Measurements from ENCODE around the gene TNFRSF1B. TPM values are rescaled to one million over a fixed set of nuclear protein-coding genes. Genes with fewer than 3 reads are reported as not detected.

Gene TNFRSF1B
- polyA plus RNA-seq, 3 donors, result 436 to 761 (median 450) TPM

DNA sequence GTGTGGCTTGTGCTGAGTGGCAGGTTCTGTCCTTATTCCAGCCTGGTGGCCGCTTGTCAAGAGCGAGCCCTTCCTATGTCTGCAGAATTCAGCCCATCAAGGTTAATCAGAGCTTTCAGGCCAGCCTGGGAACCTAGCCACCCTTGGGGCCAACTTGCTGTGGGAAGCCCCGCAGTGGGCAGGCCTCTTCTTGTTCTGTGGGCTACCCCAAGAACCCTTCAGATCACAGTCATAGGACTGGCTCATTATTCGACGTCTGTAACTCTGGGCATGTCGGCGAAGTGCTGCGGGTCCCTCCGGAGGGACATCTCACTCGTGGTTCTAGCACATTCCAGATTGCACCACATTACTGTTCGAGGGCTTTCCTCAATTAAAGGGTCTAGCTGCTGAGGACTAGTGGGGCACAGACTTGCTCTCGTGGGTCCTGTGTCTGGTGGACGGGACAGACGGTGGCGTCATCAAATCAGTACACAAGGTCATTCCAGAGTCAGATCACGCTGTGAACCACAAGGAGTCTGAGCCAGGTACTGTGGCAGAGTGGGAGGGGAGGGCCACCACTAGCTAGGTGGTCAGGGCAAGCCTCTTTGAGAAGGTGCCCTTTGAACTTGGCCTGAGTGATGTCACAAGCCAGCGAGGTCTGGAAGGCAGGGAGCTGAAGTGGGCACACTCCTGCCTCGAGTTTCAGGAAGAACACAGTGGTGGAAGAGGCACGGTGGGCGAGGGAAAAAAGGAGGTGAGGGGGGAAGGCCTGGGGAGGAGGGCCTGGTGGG, 20.3 kb upstream of the TNFRSF1B start:
- TF ChIP-seq, protein P1, sequence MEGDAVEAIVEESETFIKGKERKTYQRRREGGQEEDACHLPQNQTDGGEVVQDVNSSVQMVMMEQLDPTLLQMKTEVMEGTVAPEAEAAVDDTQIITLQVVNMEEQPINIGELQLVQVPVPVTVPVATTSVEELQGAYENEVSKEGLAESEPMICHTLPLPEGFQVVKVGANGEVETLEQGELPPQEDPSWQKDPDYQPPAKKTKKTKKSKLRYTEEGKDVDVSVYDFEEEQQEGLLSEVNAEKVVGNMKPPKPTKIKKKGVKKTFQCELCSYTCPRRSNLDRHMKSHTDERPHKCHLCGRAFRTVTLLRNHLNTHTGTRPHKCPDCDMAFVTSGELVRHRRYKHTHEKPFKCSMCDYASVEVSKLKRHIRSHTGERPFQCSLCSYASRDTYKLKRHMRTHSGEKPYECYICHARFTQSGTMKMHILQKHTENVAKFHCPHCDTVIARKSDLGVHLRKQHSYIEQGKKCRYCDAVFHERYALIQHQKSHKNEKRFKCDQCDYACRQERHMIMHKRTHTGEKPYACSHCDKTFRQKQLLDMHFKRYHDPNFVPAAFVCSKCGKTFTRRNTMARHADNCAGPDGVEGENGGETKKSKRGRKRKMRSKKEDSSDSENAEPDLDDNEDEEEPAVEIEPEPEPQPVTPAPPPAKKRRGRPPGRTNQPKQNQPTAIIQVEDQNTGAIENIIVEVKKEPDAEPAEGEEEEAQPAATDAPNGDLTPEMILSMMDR (IDR thresholded peaks at IDR 0.05), result no peak
- DNase-seq, result peak in 1 of 3 donors; percentile 39
- Histone ChIP-seq H3K36me3 (replicated peaks in 1 of 2; ENCODE audit: control insufficient read depth in 1 of 2, insufficient read depth in 2 of 2, low read length in 2 of 2) (no peaks in the 10 kb centered on the region), H3K4me3 (replicated peaks in 1 of 3; ENCODE audit: low read depth in 2 of 3, low read length in 3 of 3) (no peak overlapping the region), H3K9me3 (replicated peaks in 1 of 2; ENCODE audit: control insufficient read depth in 1 of 2, insufficient read depth in 1 of 2, low read length in 2 of 2) (peaks cover 0 to 7% of the 10 kb centered on the region in 2 donors), H3K4me1 (ENCODE audit: control insufficient read depth in 1 of 2, insufficient read depth in 2 of 2, low read length in 2 of 2) (peaks cover 100% of the 10 kb centered on the region in 2 donors), H4K20me1 (ENCODE audit: insufficient read depth, low read length) (no peaks in the 10 kb centered on the region), H3K79me2 (ENCODE audit: insufficient read depth, low read length) (no peaks in the 10 kb centered on the region), H3K9ac (ENCODE audit: insufficient read depth, low read length, poor library complexity, severe bottlenecking) (no peak overlapping the region), H2AFZ (ENCODE audit: insufficient read depth, low read depth, low read length, poor library complexity, severe bottlenecking) (no peak overlapping the region), H3K4me2 (replicated peaks; ENCODE audit: extremely low read depth, low read length, poor library complexity, severe bottlenecking) (no peak overlapping the region), H3K27ac (ENCODE audit: low read depth in 1 of 2, low read length in 2 of 2) (peak overlapping the region; percentile 98 to 100), H3K27me3 (ENCODE audit: control insufficient read depth in 2 of 2, insufficient read depth in 2 of 2, low read length in 2 of 2) (no peaks in the 10 kb centered on the region)
- WGBS (ENCODE audit: insufficient coverage), result 75% methylated on average over 20 of the region's 20 CpGs
- Mint-ChIP-seq H3K4me1 (peaks cover 99% of the 10 kb centered on the region), H3K36me3 (peaks cover 27 to 31% of the 10 kb centered on the region in 2 donors), H3K9me3 (peaks cover 3 to 17% (median 12%) of the 10 kb centered on the region in 7 donors), H3K27ac (peak overlapping the region; percentile 79 to 100 (median 99)), H3K4me3 (no peak overlapping the region), H3K27me3 (ENCODE audit: low read depth in 3 of 3) (no peaks in the 10 kb centered on the region)
- intact Hi-C loops (cut with micrococcal nuclease), result no loop called here

DNA sequence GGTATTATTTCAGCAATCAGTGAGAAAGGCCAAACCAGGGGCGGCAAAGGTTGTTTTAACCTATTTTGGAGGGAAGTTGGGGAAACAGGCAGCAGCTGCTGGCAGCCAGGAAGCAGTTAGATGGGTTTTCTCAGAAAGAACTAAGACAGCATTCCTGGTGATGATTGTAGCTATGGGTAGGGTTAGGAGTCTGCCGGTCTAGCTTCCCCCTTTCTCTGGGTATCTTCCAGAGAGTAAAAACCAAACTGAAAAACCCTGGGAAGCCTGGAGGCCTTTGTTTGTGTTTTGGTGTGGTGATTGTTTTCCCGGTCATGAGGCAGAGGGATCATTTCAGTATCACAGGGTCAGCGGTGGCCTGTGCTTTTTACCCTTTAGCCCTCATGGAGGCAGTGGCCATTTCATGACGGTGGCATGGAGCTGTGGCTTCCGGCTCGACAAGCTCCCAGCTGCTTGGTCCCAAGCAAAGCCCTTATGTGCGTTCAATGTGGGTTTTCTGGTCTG, 19.5 kb upstream of the TNFRSF1B start:
- Histone ChIP-seq H3K4me3 (replicated peaks in 1 of 3; ENCODE audit: low read depth in 2 of 3, low read length in 3 of 3) (no peak overlapping the region), H3K4me2 (replicated peaks; ENCODE audit: extremely low read depth, low read length, poor library complexity, severe bottlenecking) (no peak overlapping the region), H2AFZ (ENCODE audit: insufficient read depth, low read depth, low read length, poor library complexity, severe bottlenecking) (no peak overlapping the region), H3K4me1 (ENCODE audit: control insufficient read depth in 1 of 2, insufficient read depth in 2 of 2, low read length in 2 of 2) (peaks cover 100% of the 10 kb centered on the region in 2 donors), H3K9me3 (replicated peaks in 1 of 2; ENCODE audit: control insufficient read depth in 1 of 2, insufficient read depth in 1 of 2, low read length in 2 of 2) (peaks cover 0 to 7% of the 10 kb centered on the region in 2 donors), H3K79me2 (ENCODE audit: insufficient read depth, low read length) (peaks cover 3% of the 10 kb centered on the region), H4K20me1 (ENCODE audit: insufficient read depth, low read length) (no peaks in the 10 kb centered on the region), H3K9ac (ENCODE audit: insufficient read depth, low read length, poor library complexity, severe bottlenecking) (no peak overlapping the region), H3K27me3 (ENCODE audit: control insufficient read depth in 2 of 2, insufficient read depth in 2 of 2, low read length in 2 of 2) (no peaks in the 10 kb centered on the region), H3K27ac (ENCODE audit: low read depth in 1 of 2, low read length in 2 of 2) (peak overlapping the region; percentile 98 to 100), H3K36me3 (replicated peaks in 1 of 2; ENCODE audit: control insufficient read depth in 1 of 2, insufficient read depth in 2 of 2, low read length in 2 of 2) (no peaks in the 10 kb centered on the region)
- H3K4me1 Mint-ChIP-seq, result peaks cover 99% of the 10 kb centered on the region
- peak overlapping the region; percentile 79 to 100 (median 99) for H3K27ac Mint-ChIP-seq
- peaks cover 3 to 17% (median 12%) of the 10 kb centered on the region in 7 donors for H3K9me3 Mint-ChIP-seq
- H3K36me3 Mint-ChIP-seq, result peaks cover 27% of the 10 kb centered on the region in 2 donors
- H3K4me3 Mint-ChIP-seq, result no peak overlapping the region
- DNase-seq, result no peak
- intact Hi-C loops (cut with micrococcal nuclease), result no loop called here
- 59% methylated on average over 7 of the region's 8 CpGs for WGBS (ENCODE audit: insufficient coverage)
- H3K27me3 Mint-ChIP-seq (ENCODE audit: low read depth in 3 of 3), result peaks cover 0 to 2% (median 0%) of the 10 kb centered on the region in 3 donors
- TF ChIP-seq, protein P1 (IDR thresholded peaks at IDR 0.05), result no peak
